NCI-H2196 treated with DMSO at 0.1 percent for 48 hours (cell line): Measurements from ENCODE around the gene SULT1E1.

Source experiments
- DNase-seq: peaks from one replicate; lab custom pipeline; 2025; ENCODE audit not compliant: unreplicated experiment; lab: John Stamatoyannopoulos, UW

SULT1E1 gene, protein sequence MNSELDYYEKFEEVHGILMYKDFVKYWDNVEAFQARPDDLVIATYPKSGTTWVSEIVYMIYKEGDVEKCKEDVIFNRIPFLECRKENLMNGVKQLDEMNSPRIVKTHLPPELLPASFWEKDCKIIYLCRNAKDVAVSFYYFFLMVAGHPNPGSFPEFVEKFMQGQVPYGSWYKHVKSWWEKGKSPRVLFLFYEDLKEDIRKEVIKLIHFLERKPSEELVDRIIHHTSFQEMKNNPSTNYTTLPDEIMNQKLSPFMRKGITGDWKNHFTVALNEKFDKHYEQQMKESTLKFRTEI

DNA sequence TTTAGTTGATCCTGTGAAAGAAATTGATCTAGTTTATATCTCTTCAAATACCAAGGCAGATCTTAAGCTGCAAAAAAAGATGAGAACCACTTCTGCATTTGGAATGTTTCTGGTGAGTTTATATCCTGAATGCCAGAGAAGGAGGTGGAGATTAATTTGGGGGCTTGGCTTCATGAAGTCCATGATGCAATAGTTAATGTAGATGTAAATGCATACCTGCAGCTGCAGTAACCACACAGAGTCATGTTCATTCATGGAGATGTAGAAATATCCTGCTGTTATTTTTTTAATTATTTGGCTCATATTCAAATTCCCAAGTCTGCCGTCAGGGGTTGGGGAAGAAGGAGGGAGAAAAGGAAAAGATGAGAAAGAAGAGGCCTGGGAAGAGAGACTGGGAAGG lies at the start of gene SULT1E1:
SULT1E1 (minus strand) TSS at position 94 of the 400 bp plus-strand sequence. CDS start 2,501 bp downstream, outside the sequence.
- DNase-seq = no peak

DNA sequence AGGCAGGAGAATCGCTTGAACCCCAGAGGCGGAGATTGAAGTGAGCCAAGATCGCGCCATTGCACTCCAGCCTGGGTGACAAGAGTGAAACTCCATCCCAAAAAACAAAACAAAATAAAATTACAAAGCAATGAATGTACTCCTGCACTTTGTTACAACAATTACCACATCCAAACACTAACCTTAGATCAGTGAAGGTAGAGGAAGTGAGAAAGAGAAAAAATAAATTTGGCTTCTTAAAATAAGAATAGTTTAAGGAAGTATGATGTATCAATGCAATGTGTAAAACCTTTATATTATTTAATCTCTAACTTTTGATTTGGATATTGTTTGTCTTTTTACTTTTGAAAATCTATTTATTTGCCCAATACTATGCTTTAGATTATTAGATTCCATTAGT lies 49.2 kb upstream of the SULT1E1 start:
- no peak for DNase-seq

DNA sequence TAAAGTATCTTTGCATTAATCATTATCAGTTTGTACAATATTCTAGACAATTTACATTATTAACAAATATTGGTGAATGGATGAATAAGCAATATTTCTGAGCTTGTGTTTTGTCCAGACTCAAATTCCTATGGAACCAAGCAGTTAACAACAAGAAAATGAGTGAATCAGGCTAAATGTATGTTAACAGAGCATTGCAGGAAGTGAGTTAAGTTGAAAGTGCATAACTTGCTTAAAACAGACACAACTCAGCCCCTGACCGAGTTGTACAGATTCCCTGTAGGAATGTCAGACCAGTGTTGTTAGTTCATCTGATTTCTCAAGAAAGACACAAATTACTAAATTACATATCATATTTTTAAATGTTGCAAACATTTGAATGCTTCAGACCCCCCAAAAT lies 47.2 kb upstream of the SULT1E1 start:
- no peak for DNase-seq

DNA sequence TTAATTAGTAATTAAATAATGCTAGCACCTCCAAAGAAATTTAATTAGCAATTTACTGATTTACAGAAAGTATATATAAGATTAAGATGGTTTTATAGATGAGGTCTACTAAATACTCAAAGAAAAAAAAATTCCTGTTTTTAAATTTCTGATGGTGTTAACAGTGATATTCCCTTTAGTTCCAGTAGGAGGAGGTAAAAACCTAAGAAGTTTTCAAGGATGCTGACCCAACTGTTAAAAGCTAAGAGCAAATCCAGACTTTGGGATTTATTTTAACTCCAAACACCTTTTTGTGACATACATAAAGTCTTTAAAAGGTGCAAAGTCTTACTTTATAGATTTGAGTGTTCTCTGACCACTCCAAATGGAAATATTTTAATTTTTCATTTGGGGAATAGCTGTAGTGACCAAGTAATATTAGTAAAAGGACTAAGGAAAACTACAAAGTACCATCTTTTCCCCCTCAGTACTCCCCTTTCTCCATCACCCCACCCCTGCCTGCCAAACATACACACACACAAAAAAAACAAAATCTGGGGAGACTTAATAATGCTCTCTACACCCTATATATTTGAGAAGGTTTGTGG lies 36.7 kb upstream of the SULT1E1 start:
- DNase-seq = no peak

DNA sequence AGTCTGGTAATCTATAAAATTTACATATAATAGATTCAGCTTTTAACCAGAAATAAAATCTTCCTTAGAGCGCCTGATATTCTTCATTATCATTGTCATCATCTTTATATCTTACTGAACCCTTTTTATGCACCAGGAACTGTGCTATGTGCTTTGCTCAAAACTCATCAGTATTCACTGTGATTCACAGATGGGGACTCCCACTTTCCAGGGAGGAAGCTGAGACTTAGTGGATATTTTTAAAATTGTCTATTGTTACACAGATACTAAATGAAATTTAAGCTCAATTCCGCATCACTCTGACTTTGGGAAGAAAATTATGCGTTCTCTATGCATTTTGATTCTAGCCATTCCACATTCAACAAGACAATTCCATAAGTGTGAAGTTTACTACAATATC lies 34.8 kb upstream of the SULT1E1 start:
- no peak for DNase-seq

DNA sequence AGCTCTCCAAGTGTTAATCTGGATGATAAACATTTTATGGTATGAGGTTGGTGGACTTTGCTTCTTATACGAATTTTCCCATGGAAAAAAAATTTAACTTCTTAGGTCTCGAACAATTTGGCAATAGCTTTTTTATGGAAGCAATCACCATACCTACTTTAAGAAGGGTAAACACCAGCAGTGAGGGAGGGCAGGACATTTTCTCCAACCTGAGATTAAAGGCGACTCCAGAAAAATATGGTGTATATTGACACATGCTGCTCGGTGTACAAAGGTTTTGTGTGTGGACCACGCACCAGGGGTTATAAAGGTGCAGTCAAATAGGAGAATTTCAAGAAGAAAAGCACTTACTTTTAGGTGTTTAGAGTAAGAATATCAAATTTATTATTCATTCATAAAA lies 34.2 kb upstream of the SULT1E1 start:
- no peak for DNase-seq

DNA sequence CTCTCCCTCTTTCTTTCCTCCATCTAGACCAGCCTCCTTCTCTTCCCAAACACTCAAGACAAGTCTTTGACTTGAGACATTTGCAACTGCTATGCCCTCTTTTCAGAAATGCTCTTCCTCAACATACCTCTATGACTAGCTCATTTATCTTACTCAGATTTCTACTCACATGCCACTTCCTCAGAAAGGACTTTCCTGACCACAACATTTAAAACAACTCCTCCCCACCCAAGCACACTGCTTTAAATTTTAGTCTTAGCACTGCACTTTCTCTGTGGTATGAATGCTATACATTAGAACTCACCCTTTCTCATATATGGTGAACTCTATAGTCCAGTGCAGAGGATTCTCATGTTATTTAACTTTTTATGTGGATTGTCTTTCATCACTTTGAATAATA lies 28.4 kb upstream of the SULT1E1 start:
- no peak for DNase-seq

DNA sequence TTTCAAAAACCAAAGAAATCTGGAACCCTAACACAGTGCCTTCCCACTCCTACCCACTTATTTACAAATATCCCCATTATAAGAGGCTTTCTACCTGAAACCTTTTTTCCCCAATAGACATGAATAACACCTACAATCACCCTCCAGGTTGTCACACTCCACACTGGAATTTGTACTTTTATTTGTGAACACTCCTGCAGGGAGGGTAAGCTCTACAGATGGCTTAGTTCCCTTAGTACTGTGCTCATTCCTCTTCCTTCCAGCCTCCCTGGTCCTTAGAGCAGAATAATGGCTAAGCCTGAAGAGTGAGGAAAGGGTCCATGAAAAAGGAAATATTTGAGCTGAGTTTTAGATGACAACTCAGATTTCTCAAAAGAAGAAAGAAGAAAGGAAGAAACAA lies 22.2 kb upstream of the SULT1E1 start:
- DNase-seq = no peak

DNA sequence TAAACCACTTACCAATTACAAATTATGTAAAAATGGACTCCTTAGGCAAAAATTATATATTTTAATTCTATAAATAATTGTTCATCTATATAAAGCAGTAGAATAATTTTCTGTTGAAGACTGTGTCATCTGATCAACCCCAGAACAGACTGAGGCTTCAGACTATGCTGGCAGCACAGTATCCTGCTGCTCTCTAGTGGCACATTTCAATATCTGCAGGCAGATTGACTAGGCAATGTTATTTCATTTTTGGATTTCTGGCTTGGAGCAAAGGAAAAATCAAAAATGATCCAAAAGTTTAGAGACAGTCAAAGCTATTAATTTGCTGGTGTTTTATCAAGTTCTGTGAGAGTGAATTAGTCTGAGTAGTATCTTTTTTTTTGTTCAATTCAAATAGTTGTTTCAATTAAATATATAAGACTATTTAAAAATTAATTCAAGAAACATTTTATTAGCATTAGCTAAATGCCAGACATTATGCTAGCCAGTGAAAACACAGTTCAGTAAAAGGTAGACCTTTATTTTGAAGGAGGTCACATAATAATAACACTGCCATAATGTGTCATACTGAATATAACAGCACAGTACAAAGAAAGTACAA lies 21.3 kb upstream of the SULT1E1 start:
- DNase-seq = no peak

DNA sequence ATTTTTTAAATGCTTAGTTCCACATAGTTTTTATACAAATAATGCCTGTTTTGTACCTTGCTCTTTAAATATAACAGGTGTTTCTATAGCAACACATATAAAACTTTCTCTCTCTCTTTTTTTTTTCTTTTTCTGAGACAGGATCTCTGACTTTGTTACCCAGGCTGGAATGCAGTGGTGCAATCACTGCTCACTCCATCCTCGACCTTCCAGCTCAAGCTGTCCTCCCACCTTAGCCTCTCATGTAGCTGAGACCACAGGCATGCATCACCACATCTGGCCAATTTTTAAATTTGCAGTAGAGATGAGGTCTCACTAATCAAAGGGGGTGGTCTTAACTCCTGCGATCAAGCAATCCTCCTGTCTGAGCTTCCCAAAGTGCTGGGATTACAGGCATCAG lies 18.3 kb upstream of the SULT1E1 start:
- no peak for DNase-seq

DNA sequence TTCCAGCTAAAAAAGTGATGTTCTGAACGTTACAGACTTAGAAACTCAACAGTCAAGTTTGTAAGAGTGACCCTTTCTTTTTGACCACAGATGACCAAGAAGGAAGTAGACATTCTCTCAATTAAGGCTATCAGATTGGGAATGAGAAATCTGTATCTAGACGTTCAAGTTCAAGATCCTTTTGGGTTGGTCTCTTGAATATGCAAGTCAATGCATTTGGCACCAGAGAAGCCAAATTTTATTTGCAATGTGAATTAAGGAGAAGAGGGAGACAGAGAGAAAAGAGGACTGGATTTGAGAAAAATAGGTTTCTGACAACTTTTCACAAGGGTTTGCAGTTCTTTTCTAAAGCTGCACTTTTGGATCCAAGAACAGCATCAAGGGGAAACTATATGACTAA lies 17.5 kb upstream of the SULT1E1 start:
- no peak for DNase-seq

DNA sequence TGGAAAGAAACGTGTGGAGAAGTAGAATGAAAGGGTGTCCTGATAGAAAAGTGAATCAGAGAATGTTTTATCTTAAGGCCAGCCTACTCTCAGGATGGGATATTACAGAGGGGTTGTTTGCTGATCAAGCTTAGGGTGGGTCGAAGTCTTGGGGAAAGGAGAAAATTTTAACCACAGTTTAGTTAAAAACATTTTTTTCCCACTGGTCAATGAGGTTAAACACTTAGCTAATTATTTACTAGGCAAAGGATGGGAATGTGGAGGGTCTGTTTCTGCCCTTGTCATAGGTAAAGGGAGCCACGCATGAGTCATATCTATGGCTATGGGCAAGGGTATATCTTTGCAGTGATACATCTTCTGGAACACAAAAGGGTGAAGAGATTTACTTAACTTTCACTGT lies 16.1 kb upstream of the SULT1E1 start:
- DNase-seq = no peak

DNA sequence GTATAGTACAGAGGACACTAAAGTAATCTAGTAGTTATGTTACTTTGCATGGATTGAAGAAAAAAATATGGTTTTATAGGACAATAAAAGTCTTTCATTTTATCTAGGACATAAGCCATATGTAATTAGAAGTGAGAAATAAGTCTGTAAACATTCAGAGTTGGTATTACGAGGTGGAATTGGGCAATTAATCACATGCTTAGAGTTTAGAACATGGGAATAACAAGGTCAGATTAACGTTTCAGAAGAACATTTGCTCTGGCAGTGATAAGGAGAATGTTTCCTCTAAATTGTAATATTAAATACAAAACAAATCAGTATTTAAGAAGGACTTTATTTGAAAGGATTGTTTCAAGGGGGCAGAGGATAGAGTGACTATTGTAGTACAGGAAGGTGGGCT lies 15.6 kb upstream of the SULT1E1 start:
- DNase-seq = no peak

DNA sequence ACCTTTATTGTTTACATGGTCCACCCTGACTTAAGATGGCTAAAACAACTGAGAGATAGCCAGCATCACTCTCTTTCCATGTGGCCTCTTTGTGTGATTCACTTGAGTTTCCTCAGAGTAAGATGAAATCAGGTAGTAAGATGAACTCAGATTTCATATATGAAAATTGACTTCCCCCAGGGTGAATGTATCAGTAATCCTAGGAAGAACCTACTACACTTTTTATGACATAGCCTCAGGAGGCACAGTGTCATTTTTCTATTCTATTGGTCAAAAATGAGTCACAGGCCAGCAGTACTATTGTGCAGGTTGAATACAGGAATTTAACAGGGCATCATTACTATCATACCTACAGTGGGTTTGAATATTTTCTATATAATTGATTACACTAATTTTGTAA lies 14.6 kb upstream of the SULT1E1 start:
- DNase-seq = no peak

DNA sequence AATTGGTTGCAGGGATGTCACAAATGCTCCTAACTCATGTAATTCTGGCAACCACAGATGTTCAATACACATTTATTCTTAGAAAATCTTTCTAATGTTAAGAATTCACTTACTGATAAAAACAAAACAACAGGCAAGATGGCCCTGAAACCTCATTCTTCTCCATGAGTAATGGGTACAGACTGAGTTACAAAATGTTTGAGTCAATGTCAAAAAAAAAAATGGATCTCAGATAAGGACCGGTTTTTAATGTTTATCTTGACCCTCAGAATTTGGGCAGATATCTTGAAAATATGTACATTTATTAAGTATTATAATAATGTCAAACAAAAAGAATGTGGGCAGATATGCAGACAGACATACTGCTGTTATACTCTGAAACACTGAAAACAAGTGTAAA lies 1.8 kb upstream of the SULT1E1 start:
- DNase-seq = no peak

DNA sequence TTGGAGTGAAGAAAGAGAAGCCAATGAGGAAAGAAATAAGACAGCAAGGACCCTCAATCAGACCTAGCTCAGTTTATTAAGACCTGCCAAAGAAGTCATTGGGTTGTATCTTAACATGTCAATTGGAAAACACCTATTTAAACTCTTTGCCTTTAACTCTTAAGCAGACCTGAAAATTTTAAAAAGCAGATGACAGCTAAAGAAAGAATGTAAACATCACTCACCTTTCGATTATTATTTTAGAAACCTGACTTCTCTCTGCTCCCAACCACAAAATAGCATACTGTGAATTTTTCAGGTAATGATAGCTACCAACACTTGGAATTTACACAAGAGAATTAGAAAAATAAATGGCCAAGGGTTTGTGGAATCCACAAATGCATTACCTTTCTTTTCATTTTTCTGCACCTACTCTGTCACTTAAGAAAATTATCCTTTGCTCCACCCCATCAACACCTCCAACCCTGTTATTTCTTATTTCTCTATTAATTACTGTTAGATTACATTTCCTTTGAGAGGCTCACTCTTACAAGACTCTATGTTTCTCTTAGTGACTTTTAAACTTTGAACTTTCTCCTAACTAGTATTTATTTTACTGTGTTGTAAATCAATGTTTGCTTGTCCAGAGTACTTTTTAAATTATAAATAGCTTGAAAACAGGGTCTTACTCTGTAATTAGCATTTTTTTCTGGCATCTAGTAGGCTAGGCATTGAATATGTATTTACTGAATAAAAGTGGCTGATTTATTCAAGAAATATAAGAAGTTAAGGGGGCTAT lies 765 bp upstream of the SULT1E1 start:
- no peak for DNase-seq

DNA sequence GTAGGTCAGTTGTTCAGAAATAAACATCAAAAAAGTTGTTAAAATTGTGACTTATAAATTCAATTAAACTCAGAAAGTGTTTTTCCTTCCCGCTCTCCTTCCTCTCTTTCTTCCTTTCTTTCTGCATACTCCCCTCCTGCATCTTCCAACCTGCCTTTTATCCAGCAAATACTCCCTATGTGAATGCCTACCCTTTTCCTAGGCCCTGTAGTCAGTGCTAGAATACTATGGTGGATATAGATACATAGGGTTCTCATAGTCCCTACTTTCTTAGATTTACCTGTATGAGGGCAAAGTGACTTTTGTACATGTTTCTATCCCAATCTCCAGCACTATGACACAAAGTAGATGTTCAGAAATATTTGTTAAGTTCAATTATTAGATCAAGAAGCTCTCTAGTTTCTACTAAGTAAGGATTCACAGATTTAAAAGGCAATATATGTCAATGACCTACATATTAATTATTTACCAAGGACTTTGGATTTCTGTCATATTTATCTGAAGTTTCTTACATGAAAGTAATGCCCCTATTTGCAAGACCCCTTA lies 732 bp downstream of the SULT1E1 start:
- no peak for DNase-seq

DNA sequence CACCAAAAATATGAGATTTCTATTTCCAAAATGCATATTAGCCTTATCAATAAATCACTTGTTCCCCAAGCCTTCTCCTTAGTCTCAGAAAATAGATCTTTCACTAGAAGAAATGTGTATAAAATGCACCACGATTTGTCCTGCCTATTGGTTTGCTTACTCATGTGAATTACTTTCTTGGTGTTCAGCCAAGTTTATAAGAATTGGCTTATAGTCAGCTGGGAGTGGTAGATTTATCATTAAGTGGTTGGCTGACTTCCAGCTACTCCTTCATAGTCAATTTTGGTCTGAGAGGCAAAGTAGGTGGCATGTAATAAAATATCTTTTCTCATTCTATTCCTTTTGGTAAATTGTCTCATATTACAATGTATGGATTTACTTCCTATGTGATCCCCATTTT lies 1.3 kb downstream of the SULT1E1 start:
- no peak for DNase-seq

DNA sequence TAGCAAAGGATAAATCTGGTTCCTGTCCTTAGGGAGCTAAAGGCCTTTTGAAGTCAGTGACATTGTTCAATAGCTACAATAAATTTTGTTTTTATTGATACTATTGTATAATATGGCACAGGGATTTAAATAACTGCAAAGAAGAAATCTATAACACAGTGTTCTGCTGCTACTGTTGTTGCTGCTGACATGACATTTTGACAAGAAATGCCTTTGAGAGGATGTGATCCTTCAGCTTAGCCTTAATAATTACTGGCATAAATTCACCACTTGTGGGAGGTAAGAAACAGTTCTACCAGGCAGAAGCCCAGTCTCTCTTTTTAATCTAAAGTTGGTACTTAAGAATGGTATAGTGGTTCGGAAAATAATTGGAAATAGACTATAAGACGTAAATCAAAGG lies 4.1 kb downstream of the SULT1E1 start:
- DNase-seq = no peak

DNA sequence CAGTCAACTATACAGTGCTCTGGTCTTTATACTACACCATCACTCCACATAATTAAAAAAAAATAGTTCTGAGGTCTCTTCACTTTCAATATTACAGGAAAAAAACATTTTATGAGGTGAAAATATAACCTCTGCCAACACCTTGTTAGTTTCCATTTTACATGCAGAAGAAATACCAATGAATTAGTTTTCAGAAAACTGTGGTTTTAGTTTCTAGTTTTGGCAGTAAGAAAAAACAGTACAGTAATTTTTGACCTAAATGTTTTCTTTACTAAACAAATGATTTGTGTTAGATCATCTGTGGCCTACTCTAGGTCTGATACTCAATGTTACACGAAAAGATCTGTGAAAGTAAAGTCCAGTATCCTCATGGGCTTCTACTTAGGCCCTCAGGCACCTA lies 10.0 kb downstream of the SULT1E1 start:
- DNase-seq = no peak

DNA sequence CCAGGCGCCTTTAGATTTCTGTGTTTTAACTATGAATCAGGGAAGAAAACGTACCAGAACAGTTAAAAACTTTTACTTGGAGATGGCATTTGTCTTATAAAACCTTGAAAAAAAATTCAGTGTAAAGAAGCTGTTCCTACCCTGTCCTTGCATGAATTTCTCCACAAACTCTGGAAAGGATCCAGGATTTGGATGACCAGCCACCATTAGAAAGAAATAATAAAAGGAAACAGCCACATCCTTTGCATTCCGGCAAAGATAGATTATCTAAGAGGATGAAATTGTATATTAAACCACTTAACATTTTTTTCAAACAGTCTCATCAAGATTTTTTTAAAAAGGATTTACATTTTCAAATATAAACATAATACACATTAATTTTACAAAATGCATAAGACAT lies 10.6 kb downstream of the SULT1E1 start:
- DNase-seq = no peak

DNA sequence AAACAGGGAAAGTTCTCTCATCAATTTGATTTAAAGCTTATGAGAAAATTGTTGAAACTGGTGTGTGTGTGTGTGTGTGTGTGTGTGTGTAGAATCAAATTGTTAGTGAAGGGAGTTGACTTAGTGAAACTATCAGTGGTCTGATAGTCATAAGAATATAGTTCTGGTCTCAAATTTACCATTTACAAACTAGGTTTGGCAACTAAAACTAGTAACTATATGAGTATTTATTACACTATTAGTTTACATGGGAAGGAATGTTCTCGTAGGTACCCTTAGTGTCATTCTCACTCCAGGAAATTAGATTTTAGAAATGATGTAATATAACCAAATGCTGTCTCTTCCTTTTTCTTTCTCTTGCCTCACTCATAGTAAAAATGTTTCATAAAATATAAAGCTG lies 11.9 kb downstream of the SULT1E1 start:
- no peak for DNase-seq
